Cardiac muscle cell (in vitro differentiated cells and primary cell): ENCODE measurements around the gene PRSS48. TPM values are rescaled to one million over a fixed set of nuclear protein-coding genes. Genes with fewer than 3 reads are reported as not detected.

Experiments
- DNase-seq, 2 donors: peaks; one replicate each; pipeline versions ENCODE4 v3.0.0 to v3.0.0-alpha.2; 2010 to 2017; ENCODE audit warnings: low read depth in 1 of 2, low spot score in 1 of 2
- H3K27ac ChIP-seq: fragments of 200-600 bp; sonication (generic); 2 replicates; pipeline ENCODE4 v1.5.1; 2016
- H3K27me3 ChIP-seq: fragments of 200-600 bp; sonication (generic); 2 replicates; pipeline ENCODE4 v1.6.0; 2016; ENCODE audit warnings: control low read depth
- H3K36me3 ChIP-seq: fragments of 200-600 bp; sonication (generic); 2 replicates; pipeline ENCODE4 v1.5.1; 2016; ENCODE audit warnings: control low read depth
- H3K4me1 ChIP-seq: fragments of 200-600 bp; sonication (generic); 2 replicates; pipeline ENCODE4 v1.8.1; 2017; ENCODE audit warnings: low read depth, mild to moderate bottlenecking, mixed run types
- H3K4me3 ChIP-seq: fragments of 200-600 bp; sonication (generic); 2 replicates; pipeline ENCODE4 v1.5.1; 2016; ENCODE audit warnings: mild to moderate bottlenecking
- H3K9me3 ChIP-seq: fragments of 200-600 bp; sonication (generic); 2 replicates; pipeline ENCODE4 v1.5.1; 2017; ENCODE audit warnings: low read depth, mild to moderate bottlenecking, control low read depth
- CTCF ChIP-seq: IDR thresholded peaks from 2 replicates; pipeline ENCODE4 v1.5.1; 2012; ENCODE audit warnings: low read depth, mild to moderate bottlenecking, low read length
- polyA plus RNA-seq: library from polyadenylated mRNA; unstranded; fragments of >200 nt; fragmentation: Nextera tagmentation; extraction: Ambion mirVana; gene quantifications from 2 replicates; pipeline ENCODE4 v1.2.1, GENCODE V29; 2016
- total RNA-seq: library from RNA; depleted of rRNA; stranded (reverse); fragments of >200 nt; gene quantifications from 2 replicates; pipeline ENCODE4 v1.2.3, GENCODE V29; 2016

The PRSS48 gene
- total RNA-seq, result not detected in 2 replicates
- polyA plus RNA-seq, result not detected in 2 replicates

- Histone ChIP-seq H3K27ac (no peak within 1 kb of the TSS), H3K36me3 (no peaks in the 10 kb centered on the region), H3K4me3 (no peak within 1 kb of the TSS), H3K27me3 (no peaks in the 10 kb centered on the region), H3K4me1 (no peaks in the 10 kb centered on the region), H3K9me3 (no peaks in the 10 kb centered on the region)
- TF ChIP-seq CTCF, result peak; percentile 91
- DNase-seq, result peak; percentile 72
Measured at GRCh38 chr4:151276787-151277562, at the start of gene PRSS48. TSS of gene PRSS48 (plus strand) at chr4:151277161. CDS start at chr4:151277173, 12 bp downstream.

- no peak for TF ChIP-seq CTCF
- Histone ChIP-seq H3K36me3 (no peaks in the 10 kb centered on the region), H3K27ac (no peak overlapping the region), H3K9me3 (no peaks in the 10 kb centered on the region), H3K27me3 (no peaks in the 10 kb centered on the region), H3K4me3 (no peak overlapping the region), H3K4me1 (peaks cover 9% of the 10 kb centered on the region)
- DNase-seq, result no peak
Measured at GRCh38 chr4:151227172-151227571, 49.8 kb upstream of the PRSS48 start.

- H3K36me3 ChIP-seq, result no peaks in the 10 kb centered on the region
- no peaks in the 10 kb centered on the region for H3K9me3 ChIP-seq
- H3K4me3 ChIP-seq, result no peak overlapping the region
- TF ChIP-seq CTCF, result no peak
- peaks cover 9% of the 10 kb centered on the region for H3K4me1 ChIP-seq
- H3K27ac ChIP-seq, result no peak overlapping the region
- H3K27me3 ChIP-seq, result no peaks in the 10 kb centered on the region
- peak in 1 of 2 donors; percentile 97 for DNase-seq
Measured at GRCh38 chr4:151227731-151228130, 49.2 kb upstream of the PRSS48 start.

- Histone ChIP-seq H3K27ac (no peak overlapping the region), H3K9me3 (no peaks in the 10 kb centered on the region), H3K36me3 (no peaks in the 10 kb centered on the region), H3K27me3 (no peaks in the 10 kb centered on the region), H3K4me3 (no peak overlapping the region), H3K4me1 (peaks cover 9% of the 10 kb centered on the region)
- no peak for TF ChIP-seq CTCF
- peak in 1 of 2 donors; percentile 78 for DNase-seq
Measured at GRCh38 chr4:151228189-151229119, 48.5 kb upstream of the PRSS48 start.

- peak in 1 of 2 donors; percentile 60 for DNase-seq
- Histone ChIP-seq H3K27me3 (no peaks in the 10 kb centered on the region), H3K4me3 (no peak overlapping the region), H3K36me3 (no peaks in the 10 kb centered on the region), H3K9me3 (no peaks in the 10 kb centered on the region), H3K27ac (no peak overlapping the region), H3K4me1 (peaks cover 11% of the 10 kb centered on the region)
- TF ChIP-seq CTCF, result no peak
Measured at GRCh38 chr4:151231915-151232595, 44.9 kb upstream of the PRSS48 start.
